B cell (primary cell): ENCODE results near the gene CAPS.

ENCODE experiments used
- EZH2 ChIP-seq: IDR thresholded peaks from 2 replicates; pipeline ENCODE4 v1.6.1; 2012; ENCODE audit warnings: borderline replicate concordance, low read depth, mild to moderate bottlenecking, moderate library complexity, low read length; ENCODE audit not compliant: insufficient read depth, poor library complexity, severe bottlenecking
- TF ChIP-seq, protein P1 (sequence below): fragments of 200-600 bp; IDR thresholded peaks from one replicate; pipeline ENCODE4 v1.8.0; 2022; ENCODE audit warnings: antibody characterized with exemption, mild to moderate bottlenecking

GRCh38 chr19:5889288-5889971 is 24.6 kb upstream of the CAPS start:
- TF ChIP-seq, protein P1, sequence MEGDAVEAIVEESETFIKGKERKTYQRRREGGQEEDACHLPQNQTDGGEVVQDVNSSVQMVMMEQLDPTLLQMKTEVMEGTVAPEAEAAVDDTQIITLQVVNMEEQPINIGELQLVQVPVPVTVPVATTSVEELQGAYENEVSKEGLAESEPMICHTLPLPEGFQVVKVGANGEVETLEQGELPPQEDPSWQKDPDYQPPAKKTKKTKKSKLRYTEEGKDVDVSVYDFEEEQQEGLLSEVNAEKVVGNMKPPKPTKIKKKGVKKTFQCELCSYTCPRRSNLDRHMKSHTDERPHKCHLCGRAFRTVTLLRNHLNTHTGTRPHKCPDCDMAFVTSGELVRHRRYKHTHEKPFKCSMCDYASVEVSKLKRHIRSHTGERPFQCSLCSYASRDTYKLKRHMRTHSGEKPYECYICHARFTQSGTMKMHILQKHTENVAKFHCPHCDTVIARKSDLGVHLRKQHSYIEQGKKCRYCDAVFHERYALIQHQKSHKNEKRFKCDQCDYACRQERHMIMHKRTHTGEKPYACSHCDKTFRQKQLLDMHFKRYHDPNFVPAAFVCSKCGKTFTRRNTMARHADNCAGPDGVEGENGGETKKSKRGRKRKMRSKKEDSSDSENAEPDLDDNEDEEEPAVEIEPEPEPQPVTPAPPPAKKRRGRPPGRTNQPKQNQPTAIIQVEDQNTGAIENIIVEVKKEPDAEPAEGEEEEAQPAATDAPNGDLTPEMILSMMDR: no peak
- no peak for TF ChIP-seq EZH2
